SW 1271 (cell line): ENCODE data around the gene UBE2L5.
"Not testable (repeated sequence)": the region's sequence is repeated elsewhere in the genome, so short reads cannot be mapped to it uniquely, and the experiment has no call there.

Experiments used
- DNase-seq, 2 experiments: peaks; one replicate each; lab custom pipeline; 2025; lab: John Stamatoyannopoulos, UW

UBE2L5 gene

DNA sequence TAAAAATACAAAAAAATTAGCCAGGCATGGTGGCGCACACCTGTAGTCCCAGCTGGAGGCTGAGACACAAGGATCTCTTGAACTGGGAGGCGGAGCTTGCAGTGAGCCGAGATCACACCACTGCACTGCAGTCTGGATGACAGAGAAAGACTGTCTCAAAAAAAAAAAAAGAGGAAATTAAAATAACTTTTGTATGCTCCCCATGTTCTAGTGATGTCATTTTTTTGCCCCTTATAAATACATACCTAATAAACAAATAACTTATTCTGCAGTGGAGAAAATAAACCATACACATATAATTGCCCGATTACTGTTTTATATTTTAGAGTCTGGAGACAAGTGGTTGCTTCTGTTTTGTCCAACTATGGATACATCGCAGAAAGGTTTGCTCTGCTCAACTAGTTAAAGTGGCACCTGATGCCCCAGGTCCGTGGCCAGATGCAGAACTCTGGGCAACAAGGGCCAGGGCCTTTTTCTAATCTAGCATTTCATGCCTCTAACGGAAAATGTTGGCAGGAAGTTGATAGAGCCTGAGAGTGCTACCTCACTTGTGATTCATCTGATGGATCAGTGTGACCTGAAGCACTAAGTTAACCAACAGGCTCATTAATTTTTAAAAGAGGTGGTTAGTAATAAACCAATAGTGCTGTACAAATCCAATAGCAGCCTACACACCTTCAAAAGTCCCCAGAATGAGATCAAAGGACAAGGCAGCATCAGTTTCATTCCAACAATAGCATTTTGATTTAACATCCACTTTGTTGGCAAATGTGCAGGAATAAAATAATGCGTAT lies 18.8 kb downstream of the UBE2L5 start:
- no peak for DNase-seq

- DNase-seq: no peak
Observed at GRCh38 chr13:30442926-30443325, 20.6 kb downstream of the UBE2L5 start.

- not testable (repeated sequence) for DNase-seq
Observed at GRCh38 chr13:30443491-30443890, 21.2 kb downstream of the UBE2L5 start.

DNA sequence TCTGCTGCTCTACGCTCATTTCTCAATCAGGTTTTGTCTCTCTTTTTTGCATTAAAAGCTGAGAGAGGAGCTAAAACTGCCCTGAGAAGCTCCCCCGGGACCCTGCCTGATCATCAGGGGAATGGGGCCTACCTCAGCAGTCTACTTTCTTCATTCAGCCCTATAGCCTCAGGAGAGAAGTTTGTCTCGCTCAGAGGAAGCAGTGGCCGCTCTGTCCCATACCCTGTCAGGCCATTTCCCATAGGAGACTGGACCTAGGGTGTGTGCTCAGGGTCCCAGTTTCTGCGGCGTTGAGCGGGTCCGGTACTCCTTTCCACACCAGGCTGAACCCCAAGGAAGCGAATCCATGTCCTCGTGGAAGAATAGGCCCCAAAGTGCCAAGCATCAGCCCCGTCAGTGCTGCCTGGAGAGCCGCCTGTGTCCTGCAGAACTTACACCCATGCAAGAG lies 21.7 kb downstream of the UBE2L5 start:
- DNase-seq: no peak

DNA sequence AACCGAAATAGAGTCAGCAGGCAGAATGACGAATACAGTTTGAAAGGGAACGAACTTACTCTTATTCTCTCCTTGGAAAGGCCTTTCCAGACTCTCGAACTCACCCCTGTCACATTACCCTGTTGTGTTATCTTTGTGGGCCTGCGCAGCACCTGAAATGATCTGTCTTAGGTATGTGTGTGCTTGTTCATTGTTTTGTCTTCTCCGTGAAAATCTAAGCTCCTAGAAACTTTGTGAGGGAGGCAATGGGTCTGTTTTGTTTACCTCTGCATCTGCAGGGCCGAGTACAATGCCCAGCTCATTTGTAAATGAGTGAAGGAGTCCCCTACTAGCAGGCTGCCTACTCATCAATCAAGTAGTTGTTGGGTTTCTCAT lies 23.8 kb downstream of the UBE2L5 start:
- no peak for DNase-seq

GRCh38 chr13:30448441-30448840 lies 26.1 kb downstream of the UBE2L5 start:
- DNase-seq: no peak

- DNase-seq: no peak
Observed at GRCh38 chr13:30450066-30450465, 27.8 kb downstream of the UBE2L5 start.

DNA sequence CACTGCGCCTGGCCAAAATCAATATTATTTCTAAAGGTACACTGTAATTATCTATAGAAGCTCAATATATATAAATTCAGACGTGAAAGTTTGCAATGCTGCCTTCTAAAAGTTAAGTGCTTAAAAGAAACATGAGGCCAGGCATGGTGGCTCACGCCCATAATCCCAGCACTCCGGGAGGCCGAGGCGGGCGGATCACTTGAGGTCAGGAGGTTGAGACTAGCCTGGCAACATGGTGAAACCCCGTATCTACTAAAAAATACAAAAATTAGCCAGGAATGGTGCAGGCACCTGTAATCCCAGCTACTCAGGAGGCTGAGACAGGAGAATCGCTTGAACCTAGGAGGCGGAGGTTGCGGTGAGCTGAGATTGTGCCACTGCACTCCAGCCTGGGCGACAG lies 29.2 kb downstream of the UBE2L5 start:
- not testable (repeated sequence) for DNase-seq

DNA sequence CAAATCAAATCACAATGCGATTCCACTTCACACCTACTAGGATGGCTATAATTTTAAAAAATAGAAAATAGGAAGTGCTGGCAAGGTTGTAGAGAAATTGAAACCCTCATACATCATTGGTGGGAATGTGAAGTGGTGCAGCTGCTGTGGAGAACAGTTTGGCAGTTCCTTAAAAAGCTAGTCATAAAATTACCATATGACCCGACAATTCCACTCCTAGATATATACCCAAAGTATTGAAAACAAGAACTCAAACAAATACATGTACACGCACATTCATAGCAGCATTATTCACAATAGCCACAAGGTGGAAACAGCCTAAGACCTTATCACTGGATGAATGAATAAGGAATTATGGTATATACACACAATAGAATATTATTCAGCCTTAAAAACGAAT lies 31.4 kb downstream of the UBE2L5 start:
- DNase-seq: peak in 1 of 2 experiments; percentile 23

DNA sequence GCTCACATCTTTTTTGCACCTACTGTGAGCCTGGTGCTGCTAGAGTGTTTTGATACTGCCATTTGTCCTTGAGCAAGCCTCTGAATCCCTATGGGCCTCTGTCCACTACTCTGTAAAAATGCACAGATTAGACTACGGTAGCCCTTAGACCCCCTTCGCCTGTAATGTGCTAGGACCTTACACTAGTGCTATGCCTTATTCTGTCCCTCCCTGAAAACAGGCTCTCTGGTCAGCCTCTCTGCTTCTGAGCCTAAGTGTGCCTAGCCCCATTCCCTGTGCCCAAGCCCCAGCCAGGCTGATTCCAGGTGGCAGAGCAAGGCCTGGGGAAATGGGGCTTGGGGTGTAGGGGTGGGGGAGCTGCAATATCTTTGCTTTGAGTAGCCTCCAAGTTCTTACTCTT lies 32.7 kb downstream of the UBE2L5 start:
- DNase-seq: no peak

DNA sequence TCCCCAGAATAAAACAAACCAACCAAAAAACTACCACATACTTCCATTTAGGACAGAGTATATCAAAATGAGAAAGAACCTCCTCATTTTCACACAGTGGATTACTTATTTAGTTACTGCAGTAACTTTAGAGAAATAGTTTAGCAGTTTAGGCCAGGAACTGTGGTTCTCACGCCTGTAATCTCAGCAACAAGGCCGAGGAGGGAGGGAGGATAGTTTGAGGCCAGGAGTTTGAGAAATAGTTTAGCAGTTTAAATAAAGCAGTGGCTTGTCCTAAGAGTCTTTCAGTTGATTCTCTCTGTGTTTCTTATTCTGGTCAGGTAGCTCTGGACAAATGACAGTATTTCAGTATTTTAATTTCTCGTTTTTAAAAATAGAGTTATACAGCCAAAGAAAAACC lies 34.0 kb downstream of the UBE2L5 start:
- DNase-seq: no peak

GRCh38 chr13:30457306-30457891 lies 35.1 kb downstream of the UBE2L5 start:
- no peak for DNase-seq

DNA sequence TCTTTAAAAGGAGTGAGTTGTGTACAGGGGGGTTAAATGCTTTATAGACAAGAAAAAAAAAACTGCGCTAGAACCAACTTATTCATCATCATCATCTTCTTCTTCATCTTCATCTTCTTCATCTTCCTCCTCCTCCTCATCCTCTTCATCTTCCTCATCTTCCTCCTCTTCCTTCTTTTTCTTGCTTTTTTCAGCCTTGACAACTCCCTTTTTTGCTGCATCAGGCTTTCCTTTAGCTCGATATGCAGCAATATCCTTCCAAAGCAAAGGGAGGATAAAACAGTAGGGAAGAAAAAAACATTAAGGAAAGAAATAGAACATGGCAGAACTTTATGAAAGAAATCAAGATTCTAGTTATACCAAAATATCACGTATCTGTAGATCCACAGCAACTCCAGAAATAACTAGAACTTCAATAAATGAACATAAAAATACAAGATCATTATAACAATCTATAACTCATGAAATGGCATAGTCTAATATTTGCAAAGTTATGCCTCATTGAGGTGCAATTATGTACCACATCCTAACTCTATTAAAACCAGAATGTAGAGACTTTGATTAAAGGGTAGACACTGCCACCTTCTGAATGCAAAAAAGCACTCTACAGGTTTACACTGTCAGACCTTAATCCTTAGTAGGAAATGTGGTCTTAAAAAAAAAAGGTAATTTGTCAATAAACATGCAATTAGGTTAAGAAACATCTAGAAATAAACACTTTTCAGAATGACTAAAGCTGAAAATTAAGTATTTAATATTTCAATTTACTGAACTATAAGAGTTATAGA lies 39.2 kb downstream of the UBE2L5 start:
- peak in 1 of 2 experiments; percentile 25 for DNase-seq

DNA sequence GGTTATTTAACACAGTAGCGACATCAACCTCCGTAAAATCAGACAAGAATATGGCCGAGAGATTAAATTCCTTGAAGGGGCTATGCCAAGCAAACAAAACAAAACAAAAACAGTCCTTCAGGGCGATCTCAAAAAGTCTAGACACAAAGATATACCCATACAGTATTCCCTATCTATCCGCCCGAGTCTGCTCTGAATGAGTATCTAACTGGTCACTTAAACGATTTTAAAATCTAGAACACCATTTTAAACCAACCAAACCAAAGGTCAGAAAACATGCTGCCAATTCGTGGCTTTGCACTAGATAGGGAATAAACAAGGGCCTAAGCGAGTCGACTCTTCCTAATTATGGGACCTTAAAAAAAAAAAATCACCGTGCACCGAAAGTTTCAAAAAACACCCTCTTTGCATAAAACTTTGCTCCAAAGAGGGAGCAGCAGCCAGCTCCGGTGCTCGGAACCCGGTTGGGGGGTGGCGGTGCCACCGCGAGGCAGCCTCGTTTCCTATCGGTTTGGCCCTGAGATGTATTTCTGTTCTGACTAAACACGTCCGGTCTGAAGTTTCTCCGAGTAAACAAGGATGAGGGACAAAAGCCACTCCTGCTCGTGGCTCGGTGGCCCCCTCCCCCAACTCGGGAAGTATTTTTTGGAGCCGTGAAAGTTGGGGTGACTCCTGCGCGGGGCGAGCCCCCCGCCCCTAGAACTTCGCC lies 41.6 kb downstream of the UBE2L5 start:
- peak; percentile 11 to 55 for DNase-seq

- DNase-seq: peak in 1 of 2 experiments; percentile 57
Observed at GRCh38 chr13:30464496-30465342, 42.4 kb downstream of the UBE2L5 start.

- no peak for DNase-seq
Observed at GRCh38 chr13:30465343-30465592, 43.0 kb downstream of the UBE2L5 start.

DNA sequence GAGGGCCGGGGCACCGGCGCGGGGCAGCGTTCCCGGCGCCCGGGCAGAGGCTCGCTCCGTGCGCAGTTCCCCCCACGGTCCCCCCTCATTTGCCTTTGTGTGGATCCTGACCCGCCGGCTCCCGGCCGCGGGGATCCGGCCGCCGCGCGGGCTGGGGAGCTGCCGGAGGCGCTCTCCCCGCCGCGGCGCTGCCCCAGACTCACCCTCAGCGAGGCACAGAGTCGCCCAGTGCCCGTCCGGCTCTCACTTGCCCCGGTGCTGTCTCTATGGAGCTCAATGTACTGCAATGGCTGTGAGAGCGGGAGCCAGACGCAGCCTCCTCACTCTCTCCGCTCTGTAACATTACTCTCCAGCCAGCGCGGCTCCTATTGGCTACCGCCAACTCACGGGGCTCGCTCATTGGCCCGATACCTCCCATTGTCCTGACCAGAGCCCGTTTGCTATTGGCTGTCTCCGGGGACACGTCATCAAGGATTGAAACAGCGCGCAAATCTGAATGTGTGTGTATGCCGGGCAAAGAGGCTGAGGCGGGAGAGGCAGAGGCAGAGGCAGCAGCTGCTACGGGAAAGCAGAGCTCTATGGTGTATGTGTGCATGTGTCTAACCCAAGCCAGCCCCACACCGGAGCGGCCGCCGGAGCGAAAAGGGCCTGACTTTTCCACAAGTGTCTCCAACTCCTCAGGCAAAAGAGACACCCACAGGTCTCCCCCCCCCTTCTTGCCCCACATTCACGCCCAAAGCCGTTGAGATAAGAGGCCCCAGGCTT lies 43.5 kb downstream of the UBE2L5 start, which contains the start of gene HMGB1:
TSS of gene HMGB1 (minus strand) at position 344 of the 765 bp plus-strand sequence. CDS start 2,256 bp downstream, outside the sequence.
- peak; percentile 96 to 98 for DNase-seq

DNA sequence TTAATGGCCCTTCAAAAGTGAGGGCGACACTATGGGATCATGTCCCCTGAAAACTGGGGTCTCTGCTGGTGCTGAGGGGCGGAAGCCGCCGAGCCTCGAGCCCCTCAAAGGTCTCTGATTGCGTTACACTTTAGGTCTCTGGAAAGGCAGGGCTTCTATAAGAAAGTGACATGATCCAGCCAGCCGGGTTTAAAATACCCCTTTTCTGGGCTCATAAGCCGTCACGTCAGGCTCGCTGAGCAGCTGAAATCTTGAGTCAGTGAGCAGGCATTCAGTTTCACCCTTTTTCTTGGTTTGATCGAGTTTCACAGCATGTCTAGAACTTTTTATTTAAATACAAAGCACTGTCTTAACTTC lies 44.0 kb downstream of the UBE2L5 start:
- no peak for DNase-seq

DNA sequence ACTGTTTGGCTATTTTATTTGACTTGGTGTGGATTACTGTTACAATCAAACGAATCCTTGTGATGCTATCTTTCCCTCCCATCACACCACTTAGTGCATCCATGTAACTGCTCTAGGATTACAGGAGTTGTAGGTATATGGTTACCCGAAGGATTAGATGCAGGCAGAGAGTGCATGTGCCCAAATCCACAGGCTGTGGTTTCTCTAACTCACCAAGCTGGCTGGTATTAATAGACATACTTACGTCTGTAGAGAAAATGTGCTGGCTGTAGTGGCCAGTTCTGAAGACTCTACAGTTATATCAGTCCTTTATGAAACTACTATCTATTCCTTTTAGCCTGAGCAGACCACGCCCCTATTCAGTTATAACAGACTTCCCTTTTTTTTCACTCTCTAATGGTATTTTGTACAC lies 44.6 kb downstream of the UBE2L5 start:
- DNase-seq: no peak

DNA sequence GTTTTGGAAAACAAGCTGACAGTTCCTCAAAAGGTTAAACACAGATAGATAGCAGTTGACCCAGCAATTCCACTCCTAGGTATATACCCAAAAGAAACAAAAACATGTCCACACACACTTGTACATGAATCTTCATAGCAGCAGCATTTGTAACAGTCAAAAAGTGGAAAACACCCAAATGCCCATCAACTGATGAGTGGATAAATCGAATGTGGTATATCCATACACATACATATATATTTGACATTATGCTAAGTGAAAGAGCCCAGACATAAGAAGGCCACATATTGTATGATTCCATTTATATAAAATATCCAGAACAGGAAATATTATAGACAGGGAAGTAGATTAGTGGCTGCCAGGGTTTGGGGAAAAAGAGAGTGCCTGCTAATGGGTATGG lies 51.4 kb downstream of the UBE2L5 start:
- no peak for DNase-seq
